ENCODE data around the gene A3GALT2. TPM values are rescaled to one million over a fixed set of nuclear protein-coding genes. Genes with fewer than 3 reads are reported as not detected.
A peak's percentile ranks its signal among the peaks of the same experiment; 100 is the strongest.

Gene A3GALT2
- total and polyA plus RNA-seq, 9 of the 15 experiments (the other 6 are each of a cell fraction or from before 2014, with no cell fraction given), result not detected

GRCh38 chr1:33349778-33350610, 29.1 kb upstream of the A3GALT2 start (continued):
- peak; percentile 33 to 36; a peak in 1 of 4 replicates for TF ChIP-seq UBTF (IDR thresholded peaks at IDR 0.05; ENCODE audit: borderline replicate concordance in 1 of 2, low read depth in 2 of 2, low read length in 2 of 2)
- peak; percentile 69 for TF ChIP-seq BHLHE40 (IDR thresholded peaks at IDR 0.05; ENCODE audit: low read length)
- TF ChIP-seq MECOM (CRISPR knock-in tag; IDR thresholded peaks at IDR 0.05), result no peak
- no peak for TF ChIP-seq ZNF184 (CRISPR knock-in tag; IDR thresholded peaks at IDR 0.05)
- TF ChIP-seq ETS1 (conservative IDR thresholded peaks at IDR 0.05; ENCODE audit: control insufficient read depth, low read depth, low read length), result peak; percentile 53; the same call in 1 of the 2 replicates
- no peak; the same call in 1 of the 2 replicates for TF ChIP-seq HMBOX1 (IDR thresholded peaks at IDR 0.05)
- TF ChIP-seq CTCFL (IDR thresholded peaks at IDR 0.05; ENCODE audit: borderline replicate concordance, insufficient read depth, low read depth, low read length, poor library complexity, severe bottlenecking), result no peak
- no peak for TF ChIP-seq RFX5 (IDR thresholded peaks at IDR 0.05; ENCODE audit: low read depth, low read length)
- TF ChIP-seq E2F1 (CRISPR knock-in tag; IDR thresholded peaks at IDR 0.05), result peak; percentile 89
- TF ChIP-seq ZFP1 (CRISPR knock-in tag; IDR thresholded peaks at IDR 0.05), result no peak
- peak; percentile 73; the same call in 1 of the 2 replicates for TF ChIP-seq ZNF76 (CRISPR knock-in tag; IDR thresholded peaks at IDR 0.05; ENCODE audit: borderline replicate concordance)
- no peak for TF ChIP-seq PYGO2 (tag; IDR thresholded peaks at IDR 0.05)
- TF ChIP-seq ZBTB11 (CRISPR knock-in tag; IDR thresholded peaks at IDR 0.05), result no peak; a peak in 1 of 6 replicates
